Uterus (tissue), 2 donors: ENCODE data around the gene RFC5.

ENCODE experiments used
- CTCF ChIP-seq, 4 experiments: fragments of 200-600 bp in 2 of 4; fragments of 450-650 bp in 2 of 4; sonication (generic) in 2 of 4; IDR thresholded peaks; one replicate each; pipeline ENCODE4 v1.5.1; 2016 to 2019; ENCODE audit warnings: antibody characterized with exemption in 4 of 4, mild to moderate bottlenecking in 2 of 4, moderate library complexity in 1 of 4
- POLR2A ChIP-seq, 2 donors: fragments of 450-650 bp; IDR thresholded peaks; one replicate each; pipeline ENCODE4 v1.6.1; 2016; ENCODE audit warnings: antibody characterized with exemption in 2 of 2, mild to moderate bottlenecking in 1 of 2, moderate library complexity in 1 of 2

GRCh38 chr12:117968826-117969659 is 47.5 kb upstream of the RFC5 start, which contains the start of gene KSR2:
- TF ChIP-seq CTCF (IDR thresholded peaks at IDR 0.05) (no peak), POLR2A (IDR thresholded peaks at IDR 0.05) (no peak)
